Esophagus muscularis mucosa (tissue), 4 donors: ENCODE results near the gene PCDHGC3.

ENCODE experiments used
- EP300 ChIP-seq: sonication (generic); formaldehyde crosslinking; IDR thresholded peaks from one replicate; pipeline ENCODE4 v1.6.1; 2017; ENCODE audit warnings: antibody characterized with exemption
- POLR2A ChIP-seq: fragments of 450-650 bp; IDR thresholded peaks from one replicate; pipeline ENCODE4 v1.6.1; 2017; ENCODE audit warnings: antibody characterized with exemption, moderate library complexity, mild to moderate bottlenecking, low read depth
- POLR2AphosphoS5 ChIP-seq, 2 donors: sonication (generic); formaldehyde crosslinking; IDR thresholded peaks; one replicate each; pipeline ENCODE4 v1.6.1; 2017; ENCODE audit warnings: antibody characterized with exemption in 2 of 2
- TF ChIP-seq, protein P1 (sequence below), 3 experiments: fragments of 200-600 bp in 2 of 3; fragments of 450-650 bp in 1 of 3; sonication (generic) in 2 of 3; IDR thresholded peaks; one replicate each; pipeline ENCODE4 v1.5.1; 2017 to 2019; ENCODE audit warnings: antibody characterized with exemption in 3 of 3, mild to moderate bottlenecking in 2 of 3, moderate library complexity in 1 of 3

DNA sequence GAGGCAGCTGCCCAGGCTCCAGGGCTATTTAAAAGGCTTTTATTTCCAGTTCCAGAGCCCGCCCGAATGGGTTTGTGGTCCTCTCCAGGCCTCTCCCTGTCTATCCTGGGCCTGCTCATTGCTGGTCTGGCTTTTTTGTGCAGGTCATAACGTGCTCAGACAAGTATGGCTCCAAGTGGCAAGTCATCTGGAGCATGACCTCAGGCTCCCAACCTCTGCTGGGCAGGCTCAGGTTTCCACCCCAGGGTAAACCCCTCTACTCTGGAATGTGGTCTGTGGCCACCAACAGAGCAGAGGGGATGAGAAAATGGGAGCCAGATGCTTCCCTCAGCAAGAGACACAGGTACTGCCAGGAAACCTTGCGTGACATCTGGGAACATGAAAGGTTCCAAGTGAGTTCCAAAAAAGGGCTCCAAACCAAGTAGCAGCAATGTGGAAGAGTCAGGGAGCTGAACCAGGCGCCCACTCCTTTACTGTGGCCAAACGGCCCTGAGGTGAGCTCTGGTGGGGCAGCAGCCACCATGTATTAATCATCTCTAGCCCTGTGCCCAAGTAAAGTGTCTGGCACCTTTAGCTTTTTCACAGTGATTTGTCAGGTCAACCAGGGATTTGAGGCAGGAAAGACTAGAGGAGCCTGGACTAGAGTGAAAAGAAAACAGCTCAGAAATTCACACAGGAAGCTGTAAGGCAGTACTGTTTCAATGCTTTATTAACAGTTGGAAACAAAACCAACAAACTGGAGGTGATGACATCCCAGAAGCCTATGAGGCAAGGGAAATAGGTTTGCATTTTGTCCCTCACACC lies 38.8 kb downstream of the PCDHGC3 start:
- TF ChIP-seq POLR2AphosphoS5 (IDR thresholded peaks at IDR 0.05) (peak in 1 of 2 donors; percentile 4), POLR2A (peak; percentile 26), EP300 (no peak)
- TF ChIP-seq, protein P1, sequence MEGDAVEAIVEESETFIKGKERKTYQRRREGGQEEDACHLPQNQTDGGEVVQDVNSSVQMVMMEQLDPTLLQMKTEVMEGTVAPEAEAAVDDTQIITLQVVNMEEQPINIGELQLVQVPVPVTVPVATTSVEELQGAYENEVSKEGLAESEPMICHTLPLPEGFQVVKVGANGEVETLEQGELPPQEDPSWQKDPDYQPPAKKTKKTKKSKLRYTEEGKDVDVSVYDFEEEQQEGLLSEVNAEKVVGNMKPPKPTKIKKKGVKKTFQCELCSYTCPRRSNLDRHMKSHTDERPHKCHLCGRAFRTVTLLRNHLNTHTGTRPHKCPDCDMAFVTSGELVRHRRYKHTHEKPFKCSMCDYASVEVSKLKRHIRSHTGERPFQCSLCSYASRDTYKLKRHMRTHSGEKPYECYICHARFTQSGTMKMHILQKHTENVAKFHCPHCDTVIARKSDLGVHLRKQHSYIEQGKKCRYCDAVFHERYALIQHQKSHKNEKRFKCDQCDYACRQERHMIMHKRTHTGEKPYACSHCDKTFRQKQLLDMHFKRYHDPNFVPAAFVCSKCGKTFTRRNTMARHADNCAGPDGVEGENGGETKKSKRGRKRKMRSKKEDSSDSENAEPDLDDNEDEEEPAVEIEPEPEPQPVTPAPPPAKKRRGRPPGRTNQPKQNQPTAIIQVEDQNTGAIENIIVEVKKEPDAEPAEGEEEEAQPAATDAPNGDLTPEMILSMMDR (IDR thresholded peaks at IDR 0.05), result no peak
